AG09309 (cell line): ENCODE results near the gene LHFPL6.

Source experiments
- DNase-seq: peaks from one replicate; pipeline ENCODE4 v3.0.0-alpha.2; 2010; ENCODE audit warnings: low read depth
- H3K4me3 ChIP-seq: 2 replicates; pipeline ENCODE4 v1.5.1; 2011; ENCODE audit warnings: mild to moderate bottlenecking, low read depth, low read length, moderate library complexity; ENCODE audit not compliant: control insufficient read depth
- CTCF ChIP-seq: IDR thresholded peaks from 2 replicates; pipeline ENCODE4 v1.5.1; 2011; ENCODE audit warnings: mild to moderate bottlenecking, low read depth, low read length, inconsistent platforms; ENCODE audit not compliant: insufficient read depth, control insufficient read depth; ENCODE audit errors: missing control alignments

LHFPL6 gene

GRCh38 chr13:39452417-39452816, 150.6 kb downstream of the LHFPL6 start:
- H3K4me3 ChIP-seq, result no peak overlapping the region
- TF ChIP-seq CTCF, result no peak
- no peak for DNase-seq

GRCh38 chr13:39451860-39452301, 151.1 kb downstream of the LHFPL6 start:
- no peak overlapping the region for H3K4me3 ChIP-seq
- TF ChIP-seq CTCF, result no peak
- DNase-seq, result no peak

GRCh38 chr13:39451301-39451700, 151.7 kb downstream of the LHFPL6 start:
- TF ChIP-seq CTCF, result no peak
- no peak for DNase-seq
- H3K4me3 ChIP-seq, result no peak overlapping the region

- no peak overlapping the region for H3K4me3 ChIP-seq
- TF ChIP-seq CTCF, result no peak
- no peak for DNase-seq
These were observed 152.8 kb downstream of the LHFPL6 start for GRCh38 chr13:39450176-39450575.

GRCh38 chr13:39448834-39449233, 154.2 kb downstream of the LHFPL6 start:
- no peak for DNase-seq
- no peak for TF ChIP-seq CTCF
- no peak overlapping the region for H3K4me3 ChIP-seq

- no peak for TF ChIP-seq CTCF
- no peak for DNase-seq
- H3K4me3 ChIP-seq, result no peak overlapping the region
These were observed 156.1 kb downstream of the LHFPL6 start for GRCh38 chr13:39446865-39447264.

GRCh38 chr13:39444866-39445265, 158.1 kb downstream of the LHFPL6 start:
- no peak for DNase-seq
- no peak overlapping the region for H3K4me3 ChIP-seq
- TF ChIP-seq CTCF, result no peak
